Prostate gland (tissue), 2 donors: ENCODE data around the gene PGBD2. TPM values are rescaled to one million over a fixed set of nuclear protein-coding genes. Genes with fewer than 3 reads are reported as not detected.

Experiments used
- DNase-seq: peaks from one replicate; pipeline ENCODE4 v3.0.0-alpha.2; 2019; ENCODE audit warnings: low spot score
- H3K27ac ChIP-seq, 2 donors: fragments of 200-600 bp; sonication (generic); 2 replicates each; pipeline ENCODE4 v1.5.1; 2017 to 2019
- H3K27me3 ChIP-seq: fragments of 200-600 bp; sonication (generic); replicated peaks from 2 replicates; pipeline ENCODE4 v1.5.1; 2019; ENCODE audit not compliant: insufficient read depth
- H3K36me3 ChIP-seq, 2 donors: fragments of 200-600 bp; sonication (generic); 1 replicate in 1 of 2; 2 replicates in 1 of 2; pipeline versions ENCODE4 v1.5.1 to v1.8.1; 2017 to 2019
- H3K4me1 ChIP-seq: fragments of 200-600 bp; sonication (generic); replicated peaks from 2 replicates; pipeline ENCODE4 v1.5.1; 2019
- H3K4me3 ChIP-seq, 2 donors: fragments of 200-600 bp; sonication (generic); 2 replicates each; pipeline ENCODE4 v1.5.1; 2017 to 2019
- H3K9me3 ChIP-seq: fragments of 200-600 bp; sonication (generic); 2 replicates; pipeline ENCODE4 v1.5.1; 2017
- CTCF ChIP-seq, 4 experiments: fragments of 200-600 bp in 2 of 4; fragments of 450-650 bp in 2 of 4; sonication (generic) in 2 of 4; IDR thresholded peaks; 1 replicate in 3 of 4; 2 replicates in 1 of 4; pipeline ENCODE4 v1.5.1; 2016 to 2019; ENCODE audit warnings: antibody characterized with exemption in 4 of 4, mild to moderate bottlenecking in 2 of 4, moderate library complexity in 2 of 4
- POLR2A ChIP-seq: fragments of 450-650 bp; IDR thresholded peaks from one replicate; pipeline ENCODE4 v1.6.1; 2016; ENCODE audit warnings: antibody characterized with exemption, mild to moderate bottlenecking
- POLR2AphosphoS5 ChIP-seq: sonication (generic); formaldehyde crosslinking; IDR thresholded peaks from one replicate; pipeline ENCODE4 v1.6.1; 2017; ENCODE audit warnings: antibody characterized with exemption
- WGBS: methylation state at CpG from one replicate; pipeline ENCODE4 v1.1.5; 2018; 5-methylcytosine and 5-hydroxymethylcytosine counted together
- intact Hi-C: fragments of 100-400 bp; cut with DNase I; formaldehyde crosslinking; loops from one replicate; pipeline ENCODE4 v1.14.2; 2022
- total RNA-seq, 2 donors: library from RNA; depleted of rRNA; stranded (reverse); fragments of >200 nt; gene quantifications; one replicate each; pipeline ENCODE4 v1.1.0, GENCODE V29; 2016

PGBD2 gene
- total RNA-seq, 2 donors from 2014 or later, result 8.6 to 12.6 TPM

DNA sequence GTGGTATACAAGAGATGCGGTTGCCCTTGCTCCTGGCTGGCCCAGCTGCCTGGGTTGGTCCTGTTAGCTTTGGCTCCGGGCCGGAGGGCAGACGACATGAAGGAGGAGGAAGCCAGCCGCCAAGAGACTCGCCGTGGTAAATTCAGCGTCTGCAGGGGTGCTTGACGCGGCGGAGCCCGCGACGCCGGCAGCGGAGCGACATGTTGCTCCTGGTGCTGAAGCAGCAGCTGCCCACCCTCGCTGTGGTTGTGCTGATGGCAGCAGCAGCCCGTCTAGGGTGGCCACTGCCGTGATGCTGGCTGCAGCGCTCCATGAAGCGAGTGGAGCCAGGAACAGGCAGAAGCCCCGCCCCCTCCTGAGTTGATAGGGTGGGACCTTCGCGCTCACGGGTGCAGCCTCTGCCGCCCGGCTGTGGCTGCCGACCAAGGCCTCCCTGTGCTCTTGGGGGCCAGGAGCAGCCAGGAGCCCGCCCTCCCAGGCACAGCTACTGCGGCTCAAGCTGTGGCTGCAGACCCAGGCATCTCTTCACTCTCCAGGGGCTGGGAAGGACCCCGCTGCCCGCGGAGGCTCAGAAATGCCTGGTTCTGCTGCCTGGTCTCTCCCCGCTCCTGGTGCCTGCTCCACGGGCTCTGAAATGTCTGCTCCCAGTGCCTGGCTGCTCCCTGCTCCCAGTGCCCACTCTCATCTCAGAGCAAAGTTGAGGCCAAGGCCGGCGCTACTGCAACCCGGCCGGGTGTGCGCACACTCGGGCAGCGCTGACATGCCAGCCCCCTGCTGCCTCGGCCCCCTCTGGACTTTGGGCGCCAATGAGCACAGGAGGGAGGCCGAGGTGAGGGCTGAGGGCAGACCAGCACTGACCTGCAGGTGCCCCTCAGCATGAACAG lies 42.8 kb upstream of the PGBD2 start:
- TF ChIP-seq CTCF (IDR thresholded peaks at IDR 0.05), result no peak
- TF ChIP-seq POLR2AphosphoS5, result peak; percentile 82
- TF ChIP-seq POLR2A, result peak; percentile 78
- peak overlapping the region; percentile 58 to 78 for H3K27ac ChIP-seq
- DNase-seq, result peak; percentile 86
- H3K27me3 ChIP-seq, result no peaks in the 10 kb centered on the region
- H3K4me1 ChIP-seq, result peaks cover 4% of the 10 kb centered on the region
- intact Hi-C loops, result no loop called here
- H3K36me3 ChIP-seq, result no peaks in the 10 kb centered on the region
- peak overlapping the region; percentile 38 to 41 for H3K4me3 ChIP-seq
- 9% methylated on average over 25 of the region's 46 CpGs for WGBS
- H3K9me3 ChIP-seq, result no peaks in the 10 kb centered on the region

DNA sequence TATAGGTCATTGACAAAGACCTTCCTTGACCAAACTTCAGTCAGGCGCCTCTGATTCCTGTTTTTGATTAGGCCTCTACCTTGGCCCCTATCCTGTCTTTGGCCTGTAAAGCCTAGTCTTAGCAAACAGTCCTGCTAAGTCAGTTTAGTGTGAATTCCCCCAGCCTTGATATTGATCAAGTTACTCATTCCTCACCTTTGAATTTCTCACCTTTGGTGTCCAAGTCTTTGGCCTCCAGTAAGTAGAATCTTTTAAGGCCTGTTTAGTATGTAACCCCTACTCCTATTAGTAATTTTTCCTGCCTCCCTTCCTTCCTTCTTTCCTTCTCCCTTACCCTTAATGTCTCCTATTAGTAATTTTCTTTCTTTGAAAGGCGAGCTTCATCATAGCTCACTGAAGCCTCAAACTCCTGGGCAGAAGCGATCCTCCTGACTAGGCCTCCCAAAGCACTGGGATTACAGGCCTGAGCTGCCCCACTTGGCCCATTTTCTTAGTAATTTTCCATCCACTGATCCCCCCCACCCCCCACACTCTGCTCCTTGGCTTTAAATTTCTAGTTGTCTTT lies 34.1 kb upstream of the PGBD2 start:
- intact Hi-C loops, result loop anchor here (2.0 kb wide), 1 partner anchor 13 kb away; the partner anchor contains the start of gene ZNF692
- Histone ChIP-seq H3K4me1 (no peaks in the 10 kb centered on the region), H3K9me3 (no peaks in the 10 kb centered on the region), H3K27me3 (no peaks in the 10 kb centered on the region), H3K36me3 (no peaks in the 10 kb centered on the region), H3K4me3 (no peak overlapping the region), H3K27ac (no peak overlapping the region)
- no peak for TF ChIP-seq POLR2A
- TF ChIP-seq CTCF (IDR thresholded peaks at IDR 0.05), result no peak
- TF ChIP-seq POLR2AphosphoS5, result no peak
- no peak for DNase-seq
- 99% methylated on average over 3 of the region's 3 CpGs for WGBS

DNA sequence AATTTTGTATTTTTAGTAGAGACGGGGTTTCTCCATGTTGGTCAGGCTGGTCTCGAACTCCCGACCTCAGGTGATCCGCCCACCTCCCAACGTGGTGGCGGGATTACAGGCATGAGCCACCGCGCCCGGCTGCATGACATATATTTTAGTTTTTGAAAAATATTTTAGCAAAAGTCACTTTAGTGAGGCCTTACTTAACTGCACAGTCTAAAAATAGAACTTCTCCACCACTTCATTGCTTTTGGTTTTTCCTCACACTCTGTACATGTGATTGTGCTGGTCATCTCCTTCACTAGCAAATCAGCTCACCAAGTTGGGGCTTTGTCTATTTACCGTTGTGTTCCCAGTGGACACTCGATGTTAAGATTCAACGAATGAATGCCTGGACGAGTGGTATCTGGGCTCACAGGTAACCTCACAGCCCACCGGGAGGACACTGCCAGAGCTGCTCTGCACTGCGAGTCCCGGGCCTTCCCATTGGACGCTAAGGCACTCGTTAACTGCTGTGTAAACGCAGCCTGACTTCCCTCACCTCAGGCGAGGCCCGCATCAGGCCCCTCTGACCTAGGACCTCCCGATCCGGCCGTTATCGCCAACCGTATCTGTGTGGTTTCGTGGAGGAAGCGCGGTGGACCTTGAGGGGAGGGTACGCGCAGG lies 33.2 kb upstream of the PGBD2 start:
- 4% methylated on average over 31 of the region's 31 CpGs for WGBS
- H3K9me3 ChIP-seq, result no peaks in the 10 kb centered on the region
- H3K27me3 ChIP-seq, result no peaks in the 10 kb centered on the region
- no peaks in the 10 kb centered on the region for H3K4me1 ChIP-seq
- H3K4me3 ChIP-seq, result peak overlapping the region; percentile 51 to 58
- intact Hi-C loops, result loop anchor here (2.0 kb wide), 1 partner anchor 14 kb away; the partner anchor contains the start of gene ZNF692
- TF ChIP-seq CTCF (IDR thresholded peaks at IDR 0.05) (no peak), POLR2A (peak; percentile 5), POLR2AphosphoS5 (peak; percentile 10)
- H3K27ac ChIP-seq, result peak overlapping the region; percentile 95 to 96
- peak; percentile 56 for DNase-seq
- no peaks in the 10 kb centered on the region for H3K36me3 ChIP-seq

GRCh38 chr1:248873409-248873992 lies 32.5 kb upstream of the PGBD2 start:
- WGBS, result under 1% methylated on average over 41 of the region's 41 CpGs

More at GRCh38 chr1:248873409-248873992, 32.5 kb upstream of the PGBD2 start:
- Histone ChIP-seq H3K27ac (peak overlapping the region; percentile 95 to 96), H3K4me1 (no peaks in the 10 kb centered on the region), H3K27me3 (no peaks in the 10 kb centered on the region), H3K36me3 (no peaks in the 10 kb centered on the region), H3K9me3 (no peaks in the 10 kb centered on the region), H3K4me3 (peak overlapping the region; percentile 51 to 58)
- DNase-seq, result peak; percentile 91
- intact Hi-C loops, result loop anchor here (2.0 kb wide), 1 partner anchor 15 kb away; the partner anchor contains the start of gene ZNF692
- TF ChIP-seq POLR2A, result peak; percentile 37
- peak in 1 of 4 experiments; percentile 10 for TF ChIP-seq CTCF (IDR thresholded peaks at IDR 0.05)
- TF ChIP-seq POLR2AphosphoS5, result peak; percentile 68
